SK-N-SH (cell line): ENCODE results near the gene RELT. TPM values are rescaled to one million over a fixed set of nuclear protein-coding genes. Genes with fewer than 3 reads are reported as not detected.

Experiments
- CTCF ChIA-PET: fragments of 300-600, 350-600 bp; formaldehyde crosslinking; extraction: SDS; loops from one replicate; lab custom pipeline; 2021; lab: Yijun Ruan, JAX
- POLR2A ChIA-PET: fragments of 350-600 bp; sonication (Branson Sonifier 250); formaldehyde crosslinking; extraction: SDS; loops from one replicate; lab custom pipeline; 2020; ENCODE audit warnings: antibody characterized with exemption, inconsistent platforms; lab: Yijun Ruan, JAX
- DNase-seq: peaks from one replicate; pipeline ENCODE4 v3.0.0; 2012
- H2AFZ ChIP-seq: fragments of 200-600 bp; sonication (generic); 2 replicates; pipeline ENCODE4 v1.8.1; 2016; ENCODE audit warnings: antibody characterized with exemption, mild to moderate bottlenecking, low read depth
- H3F3A ChIP-seq: fragments of 200-600 bp; sonication (generic); replicated peaks from 2 replicates; pipeline ENCODE3; 2016; ENCODE audit warnings: antibody characterized with exemption, mild to moderate bottlenecking; ENCODE audit not compliant: insufficient read depth
- H3K27ac ChIP-seq, 2 experiments: fragments of 200-500 bp in 1 of 2; fragments of 200-600 bp in 1 of 2; sonication (Bioruptor generic) in 1 of 2; sonication (generic), shearing (Covaris generic) in 1 of 2; 2 replicates each; pipeline versions ENCODE4 v1.5.1 to v1.6.1; 2014 to 2016; ENCODE audit warnings: low read depth in 2 of 2, inconsistent platforms in 1 of 2, low read length in 1 of 2, mild to moderate bottlenecking in 1 of 2, mixed read lengths in 1 of 2
- H3K27me3 ChIP-seq: fragments of 200-600 bp; sonication (generic), shearing (Covaris generic); 2 replicates; pipeline ENCODE4 v1.6.1; 2016; ENCODE audit warnings: mixed run types; ENCODE audit not compliant: insufficient read depth
- H3K36me3 ChIP-seq, 2 experiments: fragments of 200-500 bp in 1 of 2; fragments of 200-600 bp in 1 of 2; sonication (Bioruptor generic) in 1 of 2; sonication (generic) in 1 of 2; replicated peaks in 1 of 2; 2 replicates each; pipeline versions ENCODE3 to v1.5.1; 2014 to 2016; ENCODE audit warnings: low read length in 1 of 2, mild to moderate bottlenecking in 1 of 2; ENCODE audit not compliant: insufficient read depth in 2 of 2, control insufficient read depth in 1 of 2
- H3K4me1 ChIP-seq, 2 experiments: fragments of 200-500 bp in 1 of 2; fragments of 200-600 bp in 1 of 2; sonication (Bioruptor generic) in 1 of 2; sonication (generic), shearing (Covaris generic) in 1 of 2; 2 replicates each; pipeline versions ENCODE4 v1.5.1 to v1.6.1; 2014 to 2016; ENCODE audit warnings: low read depth in 1 of 2, low read length in 1 of 2, mixed run types in 1 of 2; ENCODE audit not compliant: insufficient read depth in 2 of 2, control insufficient read depth in 1 of 2
- H3K4me2 ChIP-seq: fragments of 200-600 bp; sonication (generic), shearing (Covaris generic); 2 replicates; pipeline ENCODE4 v1.6.1; 2017; ENCODE audit warnings: mixed run types
- H3K4me3 ChIP-seq, 2 experiments: fragments of 200-500 bp in 1 of 2; fragments of 200-600 bp in 1 of 2; sonication (Bioruptor generic) in 1 of 2; sonication (generic), shearing (Covaris generic) in 1 of 2; 2 replicates each; pipeline versions ENCODE4 v1.5.1 to v1.8.1; 2014 to 2016; ENCODE audit warnings: low read depth in 2 of 2, inconsistent platforms in 1 of 2, low read length in 1 of 2, mild to moderate bottlenecking in 1 of 2, mixed read lengths in 1 of 2, moderate library complexity in 1 of 2
- H3K79me2 ChIP-seq: fragments of 200-600 bp; sonication (generic); 2 replicates; pipeline ENCODE4 v1.8.1; 2017; ENCODE audit warnings: mild to moderate bottlenecking; ENCODE audit not compliant: insufficient read depth
- H3K9ac ChIP-seq: fragments of 200-600 bp; sonication (generic); 2 replicates; pipeline ENCODE4 v1.6.1; 2017; ENCODE audit warnings: mixed run types
- H3K9me2 ChIP-seq: fragments of 200-600 bp; sonication (generic); 2 replicates; pipeline ENCODE4 v1.6.1; 2017; ENCODE audit warnings: mixed run types
- H3K9me3 ChIP-seq: fragments of 200-600 bp; sonication (generic); 2 replicates; pipeline ENCODE4 v1.6.1; 2017; ENCODE audit warnings: mixed run types, mild to moderate bottlenecking, moderate library complexity
- H4K20me1 ChIP-seq: fragments of 200-600 bp; sonication (generic); 2 replicates; pipeline ENCODE4 v1.6.1; 2017; ENCODE audit warnings: mild to moderate bottlenecking, mixed run types; ENCODE audit not compliant: insufficient read depth
- CHD2 ChIP-seq: fragments of 150-350 bp; IDR thresholded peaks from 2 replicates; pipeline ENCODE4 v1.6.1; 2018; ENCODE audit warnings: low read length; ENCODE audit not compliant: partially characterized antibody
- ELF1 ChIP-seq: IDR thresholded peaks from 2 replicates; pipeline ENCODE4 v1.4.0; 2012
- EZH2phosphoT487 ChIP-seq: fragments of 200-600 bp; sonication (generic); IDR thresholded peaks from 2 replicates; pipeline ENCODE4 v1.6.1; 2017; ENCODE audit warnings: low read depth, mixed run types, mild to moderate bottlenecking, antibody characterized with exemption, moderate library complexity, borderline replicate concordance
- FOSL2 ChIP-seq: IDR thresholded peaks from 2 replicates; pipeline ENCODE4 v1.4.0; 2012; ENCODE audit warnings: low read depth, mild to moderate bottlenecking, moderate library complexity, borderline replicate concordance
- FOXM1 ChIP-seq: IDR thresholded peaks from 2 replicates; pipeline ENCODE4 v1.4.0; 2012; ENCODE audit warnings: low read depth, mild to moderate bottlenecking
- GABPA ChIP-seq: IDR thresholded peaks from 2 replicates; pipeline ENCODE4 v1.4.0; 2012; ENCODE audit warnings: low read depth, mild to moderate bottlenecking
- GATA2 ChIP-seq: sonication (generic); formaldehyde crosslinking; IDR thresholded peaks from 2 replicates; pipeline ENCODE4 v1.5.0; 2020; ENCODE audit warnings: mild to moderate bottlenecking, missing genetic modification reagents
- NRF1 ChIP-seq: IDR thresholded peaks from 2 replicates; pipeline ENCODE4 v1.6.1; 2012; ENCODE audit warnings: low read depth, mild to moderate bottlenecking, low read length
- PBX3 ChIP-seq: IDR thresholded peaks from 2 replicates; pipeline ENCODE4; 2012
- POLR2AphosphoS5 ChIP-seq: IDR thresholded peaks from 2 replicates; pipeline ENCODE4 v1.6.1; 2012; ENCODE audit warnings: low read depth, low read length
- RCOR1 ChIP-seq: fragments of 150-350 bp; IDR thresholded peaks from 2 replicates; pipeline ENCODE4 v1.6.1; 2017; ENCODE audit warnings: antibody characterized with exemption, low read length
- REST ChIP-seq: IDR thresholded peaks from 2 replicates; pipeline ENCODE4 v1.6.1; 2012; ENCODE audit warnings: mild to moderate bottlenecking, low read depth, low read length, moderate library complexity
- RFX5 ChIP-seq: IDR thresholded peaks from 2 replicates; pipeline ENCODE4 v1.6.1; 2012; ENCODE audit warnings: mild to moderate bottlenecking, improper control_type of control experiment, low read length
- SMC3 ChIP-seq: IDR thresholded peaks from 2 replicates; pipeline ENCODE4 v1.6.1; 2012; ENCODE audit warnings: low read depth, low read length, improper control_type of control experiment
- TAF1 ChIP-seq: IDR thresholded peaks from 2 replicates; pipeline ENCODE4 v1.6.1; 2012; ENCODE audit warnings: low read depth, mild to moderate bottlenecking, low read length, moderate library complexity, borderline replicate concordance
- TCF12 ChIP-seq: IDR thresholded peaks from 2 replicates; pipeline ENCODE4 v1.4.0; 2012
- TEAD4 ChIP-seq: IDR thresholded peaks from 2 replicates; pipeline ENCODE4 v1.4.0; 2012; ENCODE audit warnings: mild to moderate bottlenecking, borderline replicate concordance; ENCODE audit not compliant: insufficient read depth
- USF1 ChIP-seq: IDR thresholded peaks from 2 replicates; pipeline ENCODE4 v1.4.0; 2012; ENCODE audit warnings: low read depth, borderline replicate concordance
- YY1 ChIP-seq: IDR thresholded peaks from 2 replicates; pipeline ENCODE4 v1.4.0; 2012; ENCODE audit warnings: low read depth, mild to moderate bottlenecking
- ZBTB33 ChIP-seq: IDR thresholded peaks from 2 replicates; pipeline ENCODE4 v1.4.0; 2012; ENCODE audit warnings: low read depth, borderline replicate concordance
- WGBS: methylation state at CpG from one replicate; pipeline ENCODE4 v1.1.6; 2017; ENCODE audit warnings: low lambda C conversion rate; 5-methylcytosine and 5-hydroxymethylcytosine counted together
- polyA plus RNA-seq, 3 experiments: library from polyadenylated mRNA; depleted of rRNA; stranded (reverse); fragments of >200 nt; gene quantifications; 2 replicates each; pipeline ENCODE4 v1.2.3, GENCODE V29; 2012

Gene RELT
- polyA plus RNA-seq, 1 of the 3 experiments (the other 2 are of a cell fraction): 4.3 TPM

- no peak overlapping the region for H3K27ac ChIP-seq
- TF ChIP-seq PBX3 (no peak), GATA2 (CRISPR knock-in tag) (no peak), FOSL2 (no peak), RFX5 (no peak), GABPA (no peak), TAF1 (no peak), SMC3 (no peak), ELF1 (no peak), USF1 (no peak), YY1 (no peak), EZH2phosphoT487 (no peak), RCOR1 (no peak), FOXM1 (no peak), REST (no peak), CHD2 (no peak), POLR2AphosphoS5 (no peak), ZBTB33 (no peak), TEAD4 (no peak), NRF1 (no peak), TCF12 (no peak)
- H3K9me3 ChIP-seq: no peaks in the 10 kb centered on the region
- ChIA-PET POLR2A (no interaction called here), CTCF (interaction anchor here (1.0 to 1.6 kb wide), 2 partner anchors 47 to 87 kb away, joined by 3 to 4 read pairs; no protein-coding TSS in a partner anchor)
- H3K79me2 ChIP-seq: peaks cover 75% of the 10 kb centered on the region
- peaks cover 22% of the 10 kb centered on the region; the same call in 1 of the 2 replicates for H4K20me1 ChIP-seq
- no peak overlapping the region for H2AFZ ChIP-seq
- H3K4me2 ChIP-seq: no peak overlapping the region
- H3K4me1 ChIP-seq: peaks cover 15% of the 10 kb centered on the region in 2 experiments; a peak in 2 of 4 replicates
- H3K27me3 ChIP-seq: no peaks in the 10 kb centered on the region
- no peak for DNase-seq
- H3K4me3 ChIP-seq: no peak overlapping the region
- H3K9ac ChIP-seq: no peak overlapping the region
- WGBS: 100% methylated on average over 2 of the region's 7 CpGs
- H3K9me2 ChIP-seq: no peaks in the 10 kb centered on the region
- no peaks in the 10 kb centered on the region for H3K36me3 ChIP-seq
- H3F3A ChIP-seq: no peaks in the 10 kb centered on the region
These were observed 6.0 kb downstream of the RELT start for GRCh38 chr11:73382183-73382582.
